Subcutaneous abdominal adipose tissue (tissue), 5 donors: ENCODE results near the gene SPATA17.
"Not testable (repeated sequence)": the region's sequence is repeated elsewhere in the genome, so short reads cannot be mapped to it uniquely, and the experiment has no call there.

Source experiments
- H3K27ac ChIP-seq: one replicate; pipeline ENCODE4 v1.7.0; 2013; ENCODE audit warnings: low read depth, mild to moderate bottlenecking, inconsistent platforms, low read length, moderate library complexity
- H3K27me3 ChIP-seq, 5 donors: one replicate each; pipeline ENCODE4 v1.7.0; 2013; ENCODE audit warnings: low read length in 5 of 5, inconsistent platforms in 1 of 5; ENCODE audit not compliant: control insufficient read depth in 5 of 5, insufficient read depth in 4 of 5
- H3K36me3 ChIP-seq, 5 donors: one replicate each; pipeline ENCODE4 v1.7.0; 2013; ENCODE audit warnings: low read length in 5 of 5; ENCODE audit not compliant: control insufficient read depth in 5 of 5, insufficient read depth in 5 of 5
- H3K4me1 ChIP-seq, 5 donors: one replicate each; pipeline ENCODE4 v1.7.0; 2013; ENCODE audit warnings: low read length in 5 of 5, mild to moderate bottlenecking in 3 of 5, moderate library complexity in 1 of 5; ENCODE audit not compliant: control insufficient read depth in 5 of 5, insufficient read depth in 5 of 5
- H3K4me3 ChIP-seq, 5 donors: one replicate each; pipeline ENCODE4 v1.7.0; 2013; ENCODE audit warnings: low read length in 5 of 5, low read depth in 1 of 5
- H3K9ac ChIP-seq, 5 donors: one replicate each; pipeline ENCODE4 v1.7.0; 2013; ENCODE audit warnings: low read length in 5 of 5, mild to moderate bottlenecking in 4 of 5, moderate library complexity in 3 of 5
- H3K9me3 ChIP-seq, 5 donors: one replicate each; pipeline ENCODE4 v1.7.0; 2013; ENCODE audit warnings: low read length in 5 of 5; ENCODE audit not compliant: control insufficient read depth in 5 of 5
- donor health status: healthy.
- donor health status: healthy.
- donor health status: healthy.
- donor health status: healthy.
- donor health status: healthy.

The SPATA17 gene

GRCh38 chr1:217630711-217631591 lies at the start of gene SPATA17, which contains the start of gene GPATCH2:
Gene SPATA17 (plus strand): TSS chr1:217631344. CDS start chr1:217631379, 35 bp downstream.
Gene GPATCH2 (minus strand): TSS chr1:217631090. CDS start chr1:217630971, 119 bp downstream.
- Histone ChIP-seq H3K27me3 (no peaks in the 10 kb centered on the region), H3K4me3 (peak within 1 kb of the TSS; percentile 88 to 96 (median 91)), H3K9ac (peak within 1 kb of the TSS; percentile 92 to 95 (median 94)), H3K9me3 (no peaks in the 10 kb centered on the region), H3K4me1 (peaks cover 3 to 26% (median 21%) of the 10 kb centered on the region in 5 donors), H3K27ac (peak within 1 kb of the TSS; percentile 95), H3K36me3 (no peaks in the 10 kb centered on the region)

- H3K27ac ChIP-seq, H3K4me1 ChIP-seq, H3K4me3 ChIP-seq, H3K9ac ChIP-seq, H3K36me3 ChIP-seq, H3K27me3 ChIP-seq, H3K9me3 ChIP-seq: not testable (repeated sequence)
Measured at GRCh38 chr1:217584286-217584811, 46.8 kb upstream of the SPATA17 start.

GRCh38 chr1:217585577-217585976 lies 45.6 kb upstream of the SPATA17 start:
- Histone ChIP-seq H3K4me1 (peaks cover 0 to 5% (median 0%) of the 10 kb centered on the region in 5 donors), H3K27ac (no peak overlapping the region), H3K9me3 (no peaks in the 10 kb centered on the region), H3K36me3 (peaks cover 0 to 3% (median 0%) of the 10 kb centered on the region in 5 donors), H3K4me3 (no peak overlapping the region), H3K27me3 (no peaks in the 10 kb centered on the region), H3K9ac (no peak overlapping the region)

- H3K27me3 ChIP-seq: no peaks in the 10 kb centered on the region
- H3K27ac ChIP-seq: no peak overlapping the region
- H3K4me1 ChIP-seq: peaks cover 0 to 5% (median 0%) of the 10 kb centered on the region in 5 donors
- H3K4me3 ChIP-seq: no peak overlapping the region
- H3K9ac ChIP-seq: no peak overlapping the region
- H3K36me3 ChIP-seq: peaks cover 0 to 3% (median 0%) of the 10 kb centered on the region in 5 donors
- H3K9me3 ChIP-seq: no peaks in the 10 kb centered on the region
Measured at GRCh38 chr1:217586586-217586985, 44.6 kb upstream of the SPATA17 start.

GRCh38 chr1:217590598-217590997 lies 40.5 kb upstream of the SPATA17 start:
- Histone ChIP-seq H3K4me3 (no peak overlapping the region), H3K4me1 (peaks cover 0 to 3% (median 0%) of the 10 kb centered on the region in 5 donors), H3K36me3 (peaks cover 0 to 6% (median 0%) of the 10 kb centered on the region in 5 donors), H3K9me3 (no peaks in the 10 kb centered on the region), H3K9ac (no peak overlapping the region), H3K27ac (no peak overlapping the region), H3K27me3 (no peaks in the 10 kb centered on the region)

GRCh38 chr1:217599154-217599553 lies 32.0 kb upstream of the SPATA17 start:
- Histone ChIP-seq H3K9ac (no peak overlapping the region), H3K9me3 (no peaks in the 10 kb centered on the region), H3K27ac (no peak overlapping the region), H3K27me3 (no peaks in the 10 kb centered on the region), H3K36me3 (peaks cover 0 to 11% (median 2%) of the 10 kb centered on the region in 5 donors), H3K4me1 (no peaks in the 10 kb centered on the region), H3K4me3 (no peak overlapping the region)

- no peak overlapping the region for H3K9ac ChIP-seq
- H3K9me3 ChIP-seq: no peaks in the 10 kb centered on the region
- peaks cover 2 to 17% (median 4%) of the 10 kb centered on the region in 5 donors for H3K36me3 ChIP-seq
- no peak overlapping the region for H3K4me3 ChIP-seq
- H3K4me1 ChIP-seq: no peaks in the 10 kb centered on the region
- no peak overlapping the region for H3K27ac ChIP-seq
- H3K27me3 ChIP-seq: no peaks in the 10 kb centered on the region
Measured at GRCh38 chr1:217602380-217602779, 28.8 kb upstream of the SPATA17 start.

GRCh38 chr1:217605390-217605789 lies 25.8 kb upstream of the SPATA17 start:
- Histone ChIP-seq H3K4me1 (no peaks in the 10 kb centered on the region), H3K4me3 (no peak overlapping the region), H3K9me3 (no peaks in the 10 kb centered on the region), H3K27me3 (no peaks in the 10 kb centered on the region), H3K36me3 (peaks cover 0 to 33% (median 14%) of the 10 kb centered on the region in 5 donors), H3K27ac (no peak overlapping the region), H3K9ac (no peak overlapping the region)

GRCh38 chr1:217614200-217614712 lies 16.9 kb upstream of the SPATA17 start:
- no peak overlapping the region for H3K27ac ChIP-seq
- H3K4me1 ChIP-seq: no peaks in the 10 kb centered on the region
- no peaks in the 10 kb centered on the region for H3K27me3 ChIP-seq
- H3K4me3 ChIP-seq: no peak overlapping the region
- H3K9me3 ChIP-seq: no peaks in the 10 kb centered on the region
- no peak overlapping the region for H3K9ac ChIP-seq
- peaks cover 0 to 16% (median 12%) of the 10 kb centered on the region in 5 donors for H3K36me3 ChIP-seq

GRCh38 chr1:217617126-217617525 lies 14.0 kb upstream of the SPATA17 start:
- H3K27me3 ChIP-seq: no peaks in the 10 kb centered on the region
- H3K27ac ChIP-seq: no peak overlapping the region
- no peak overlapping the region for H3K4me3 ChIP-seq
- no peak overlapping the region for H3K9ac ChIP-seq
- no peaks in the 10 kb centered on the region for H3K9me3 ChIP-seq
- peaks cover 5 to 11% (median 7%) of the 10 kb centered on the region in 5 donors for H3K36me3 ChIP-seq
- H3K4me1 ChIP-seq: no peaks in the 10 kb centered on the region
